Measurements from ENCODE around the gene SNF8.
"Not testable (repeated sequence)": the region's sequence is repeated elsewhere in the genome, so short reads cannot be mapped to it uniquely, and the experiment has no call there.

Gene SNF8, protein sequence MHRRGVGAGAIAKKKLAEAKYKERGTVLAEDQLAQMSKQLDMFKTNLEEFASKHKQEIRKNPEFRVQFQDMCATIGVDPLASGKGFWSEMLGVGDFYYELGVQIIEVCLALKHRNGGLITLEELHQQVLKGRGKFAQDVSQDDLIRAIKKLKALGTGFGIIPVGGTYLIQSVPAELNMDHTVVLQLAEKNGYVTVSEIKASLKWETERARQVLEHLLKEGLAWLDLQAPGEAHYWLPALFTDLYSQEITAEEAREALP

DNA sequence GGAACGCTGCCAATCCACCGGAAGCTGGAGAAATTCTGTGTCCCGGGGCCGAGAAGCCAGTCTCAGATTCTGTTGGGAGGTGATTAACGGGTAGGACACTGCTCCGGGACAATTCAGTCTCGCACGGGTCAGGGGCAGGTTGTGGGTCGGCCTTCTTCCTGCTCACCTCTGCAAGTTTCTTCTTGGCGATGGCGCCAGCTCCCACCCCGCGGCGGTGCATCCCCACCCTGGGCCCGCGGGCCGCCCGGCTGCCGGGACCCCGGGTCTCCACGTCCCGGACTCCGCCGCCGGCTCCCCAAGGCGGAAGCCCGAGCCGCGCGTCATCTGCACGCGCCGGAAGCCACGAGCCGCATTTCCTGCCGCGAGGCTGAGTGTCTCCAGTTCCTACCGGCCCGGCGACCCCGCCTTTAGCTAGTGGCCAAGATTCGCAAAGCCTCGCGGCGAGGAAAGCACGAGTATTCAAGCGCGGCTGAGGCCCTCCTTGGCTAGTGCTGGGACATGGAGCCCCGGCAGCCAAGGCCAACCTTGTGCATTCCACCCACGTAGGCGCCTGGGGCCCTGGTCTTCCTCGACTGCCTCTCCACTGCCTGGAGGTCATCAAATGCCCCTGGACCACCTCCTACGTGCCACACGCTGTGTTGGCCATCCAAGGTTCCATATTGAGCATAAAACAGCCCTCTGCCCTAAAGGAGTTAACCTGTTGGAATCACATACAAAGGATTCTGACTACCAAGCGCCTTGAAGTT lies at the start of gene SNF8:
Gene SNF8 (minus strand): TSS at position 328 of the 746 bp plus-strand sequence. CDS start 108 bp downstream, at position 220.
- peak; percentile 80 for DNase-seq (ENCODE audit: low read depth, low spot score)

DNA sequence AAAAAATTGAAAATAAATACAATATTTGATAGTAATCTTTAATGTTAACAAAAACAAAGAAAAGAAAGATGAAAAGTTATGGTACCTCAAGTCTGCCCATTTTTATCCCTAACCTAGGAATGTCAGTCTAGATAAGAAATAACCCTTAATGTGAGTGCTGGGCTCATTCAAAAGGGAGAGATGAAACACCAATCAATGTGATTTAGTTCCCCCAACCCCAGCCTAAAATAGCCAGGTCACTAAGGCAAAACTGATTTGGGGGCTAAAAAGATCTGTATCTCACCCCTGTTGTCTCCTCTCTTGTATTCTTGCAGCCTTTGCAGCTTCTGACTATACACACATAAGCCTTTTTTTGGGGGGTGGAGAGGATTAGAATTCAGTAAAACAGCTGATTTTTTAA lies 49.3 kb upstream of the SNF8 start:
- no peak for DNase-seq (ENCODE audit: low read depth, low spot score)

GRCh38 chr17:48993305-48993704 lies 48.7 kb upstream of the SNF8 start:
- no peak for DNase-seq (ENCODE audit: low read depth, low spot score)

DNA sequence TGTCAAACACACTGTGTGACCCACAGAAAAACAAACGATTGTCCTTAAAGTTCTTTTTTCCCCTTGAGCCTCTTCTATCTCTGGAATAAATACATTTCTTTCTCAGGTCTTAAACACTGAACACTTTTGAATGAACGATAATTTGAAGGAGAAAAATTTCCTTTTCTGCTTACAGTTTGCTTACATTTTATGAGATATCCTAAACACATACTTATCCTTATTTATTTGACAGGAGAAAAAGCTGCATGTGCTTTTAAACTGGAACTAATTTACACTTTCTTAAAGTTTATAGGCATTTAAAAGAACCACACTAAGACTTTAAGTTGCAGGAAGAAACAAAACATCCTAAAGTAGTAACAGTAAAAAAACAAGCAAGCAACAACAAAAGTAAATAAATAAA lies 47.8 kb upstream of the SNF8 start:
- DNase-seq (ENCODE audit: low read depth, low spot score): no peak

DNA sequence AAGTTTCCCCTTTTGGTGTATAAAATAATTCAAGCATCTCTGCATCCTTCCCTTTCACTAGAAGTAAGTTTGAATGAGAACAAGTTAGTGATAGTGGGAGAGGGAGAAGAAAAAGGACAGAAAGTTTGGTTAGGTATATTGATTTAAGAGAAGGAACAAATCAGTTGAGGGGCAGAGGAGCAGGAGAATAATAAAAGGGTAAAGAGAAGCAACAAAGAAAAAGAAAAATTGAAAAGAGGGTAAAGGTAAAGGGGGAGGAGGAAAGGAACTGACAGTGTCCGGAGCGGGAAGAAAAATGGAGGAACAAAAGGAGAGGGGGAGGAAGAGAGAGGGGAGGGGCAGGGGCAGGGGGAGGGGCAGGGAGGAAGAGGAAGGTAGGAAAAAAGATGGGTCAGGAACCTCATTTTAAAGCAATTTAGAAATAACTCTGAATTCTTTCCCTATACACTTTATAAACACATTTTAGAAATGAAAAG lies 46.3 kb upstream of the SNF8 start:
- no peak for DNase-seq (ENCODE audit: low read depth, low spot score)

- no peak for DNase-seq (ENCODE audit: low read depth, low spot score)
Measured at GRCh38 chr17:48989100-48989499, 44.5 kb upstream of the SNF8 start.

GRCh38 chr17:48985436-48986245 lies 41.0 kb upstream of the SNF8 start:
- no peak for DNase-seq (ENCODE audit: low read depth, low spot score)

DNA sequence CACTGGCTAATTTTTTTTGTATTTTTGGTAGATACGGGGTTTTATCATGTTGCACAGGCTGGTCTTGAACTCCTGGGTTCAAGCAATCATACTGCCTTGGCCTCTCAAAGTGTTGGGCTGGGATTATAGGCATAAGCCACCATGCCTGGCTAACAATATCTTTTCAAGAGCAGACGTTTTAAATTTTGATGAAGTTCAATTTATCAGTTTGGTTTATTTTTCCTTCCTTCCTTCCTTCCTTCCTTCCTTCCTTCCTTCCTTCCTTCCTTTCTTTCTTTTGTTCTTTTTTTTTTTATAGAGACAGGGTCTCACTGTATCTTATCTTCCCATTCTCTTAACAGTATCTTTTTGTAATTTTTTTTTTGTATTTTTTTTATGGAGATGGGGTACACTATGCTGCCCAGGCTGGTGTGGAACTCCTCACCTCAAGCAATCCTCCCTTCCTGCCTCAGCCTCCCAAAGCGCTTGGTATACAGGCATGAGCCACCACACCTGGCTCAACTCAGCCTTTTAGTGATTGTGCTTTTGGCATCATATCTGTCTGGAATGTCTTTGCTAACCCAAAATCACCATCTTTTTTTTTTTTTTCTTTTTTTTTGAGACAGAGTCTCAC lies 37.4 kb upstream of the SNF8 start:
- DNase-seq (ENCODE audit: low read depth, low spot score): no peak

DNA sequence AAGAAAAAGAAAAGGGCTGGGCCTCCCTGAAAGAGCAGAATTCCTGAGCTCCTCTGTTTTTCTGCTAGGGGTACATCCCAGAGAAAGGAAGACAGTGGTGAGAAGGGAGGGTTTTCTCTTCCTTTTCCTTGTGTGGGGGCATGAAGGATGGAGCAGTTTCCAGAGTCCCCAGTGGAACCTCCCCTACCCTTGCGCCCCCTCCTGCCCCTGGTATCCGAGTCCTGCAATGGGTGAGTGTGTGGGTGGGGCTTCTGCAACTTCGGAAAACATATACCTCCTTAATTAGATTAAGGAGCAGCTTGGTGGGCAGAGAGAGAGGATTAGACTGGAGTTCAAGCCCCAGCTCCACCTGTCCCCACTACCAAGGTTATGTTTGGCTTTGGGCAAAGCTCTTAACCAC lies 29.2 kb upstream of the SNF8 start:
- no peak for DNase-seq (ENCODE audit: low read depth, low spot score)

- no peak for DNase-seq (ENCODE audit: low read depth, low spot score)
Measured at GRCh38 chr17:48972749-48973097, 28.1 kb upstream of the SNF8 start.

GRCh38 chr17:48970865-48971687 lies 26.4 kb upstream of the SNF8 start:
- DNase-seq (ENCODE audit: low read depth, low spot score): no peak

DNA sequence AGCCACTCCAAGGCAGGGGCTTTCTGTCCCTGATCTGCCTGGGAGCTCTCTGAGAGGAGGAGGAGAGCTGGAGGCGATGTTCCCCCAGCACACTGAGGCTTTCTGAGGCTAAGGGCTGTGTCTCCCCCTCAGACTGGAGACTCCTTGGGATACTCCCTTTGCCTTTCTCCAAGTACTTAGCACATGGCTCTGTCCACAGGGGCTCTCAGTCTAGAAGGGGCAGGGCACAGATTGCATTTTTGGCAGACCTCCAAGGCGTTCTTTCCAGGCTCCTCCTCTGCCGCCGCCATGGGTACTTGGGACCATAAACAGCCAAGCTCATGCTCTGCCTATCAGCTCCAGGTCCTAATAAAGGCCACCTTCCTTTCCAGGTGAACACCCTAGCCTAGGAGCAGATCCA lies 25.6 kb upstream of the SNF8 start:
- DNase-seq (ENCODE audit: low read depth, low spot score): no peak

DNA sequence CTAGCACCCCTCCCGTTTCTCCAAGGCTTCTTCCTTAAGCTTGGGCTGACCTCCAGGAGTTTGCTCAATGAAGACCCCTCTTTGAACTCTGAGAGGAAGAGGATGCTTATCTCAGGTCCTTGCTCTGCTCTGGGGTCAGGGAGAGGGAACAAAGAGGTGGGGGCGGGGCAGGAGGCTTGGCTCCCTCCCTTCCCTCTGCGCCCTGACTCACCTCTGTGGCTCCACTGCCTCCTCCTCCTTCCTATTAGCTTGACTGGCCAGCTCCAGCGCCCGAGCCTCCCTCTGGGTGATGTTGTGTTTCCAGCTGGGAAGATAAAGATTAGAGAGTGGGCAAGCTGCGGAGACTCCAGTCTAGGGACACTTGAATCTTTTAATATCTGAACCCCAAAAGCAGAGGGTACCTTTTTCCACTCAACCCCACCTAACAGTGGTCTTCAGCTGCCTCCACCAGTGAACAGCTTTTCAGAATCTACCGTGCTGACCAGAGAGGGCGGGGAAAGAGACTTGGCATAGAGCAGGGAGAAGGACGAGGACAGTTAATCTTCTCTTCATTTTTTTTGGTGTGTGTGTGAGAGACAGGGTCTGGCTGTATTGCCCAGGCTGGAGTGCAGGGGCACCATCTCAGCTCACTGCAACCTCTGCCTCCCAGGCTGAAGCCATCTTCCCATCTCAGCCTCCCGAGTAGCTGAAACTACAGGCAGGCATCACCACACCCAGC lies 17.0 kb upstream of the SNF8 start:
- no peak for DNase-seq (ENCODE audit: low read depth, low spot score)

- no peak for DNase-seq (ENCODE audit: low read depth, low spot score)
Measured at GRCh38 chr17:48960834-48961515, 16.3 kb upstream of the SNF8 start.

GRCh38 chr17:48954300-48954755 lies 9.7 kb upstream of the SNF8 start:
- DNase-seq (ENCODE audit: low read depth, low spot score): peak; percentile 59

DNA sequence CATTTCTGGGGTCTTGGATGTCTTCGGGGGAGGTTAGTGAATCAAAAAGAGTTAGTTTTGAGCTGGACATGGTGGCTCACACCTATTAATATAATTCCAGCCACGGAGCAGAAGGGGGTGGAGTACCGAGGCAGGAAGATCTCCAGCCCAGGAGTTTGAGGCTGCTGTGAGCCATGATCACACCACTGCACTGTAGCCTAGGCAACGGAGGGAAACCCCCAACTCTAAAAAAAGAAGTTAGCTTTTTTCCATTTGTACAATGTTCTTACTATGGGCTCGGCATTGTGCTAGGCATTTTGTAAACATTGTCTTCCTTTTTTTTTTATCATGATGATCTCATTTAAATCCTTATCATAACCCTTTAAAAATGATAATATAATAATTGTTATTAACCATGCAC lies 8.3 kb upstream of the SNF8 start:
- no peak for DNase-seq (ENCODE audit: low read depth, low spot score)

DNA sequence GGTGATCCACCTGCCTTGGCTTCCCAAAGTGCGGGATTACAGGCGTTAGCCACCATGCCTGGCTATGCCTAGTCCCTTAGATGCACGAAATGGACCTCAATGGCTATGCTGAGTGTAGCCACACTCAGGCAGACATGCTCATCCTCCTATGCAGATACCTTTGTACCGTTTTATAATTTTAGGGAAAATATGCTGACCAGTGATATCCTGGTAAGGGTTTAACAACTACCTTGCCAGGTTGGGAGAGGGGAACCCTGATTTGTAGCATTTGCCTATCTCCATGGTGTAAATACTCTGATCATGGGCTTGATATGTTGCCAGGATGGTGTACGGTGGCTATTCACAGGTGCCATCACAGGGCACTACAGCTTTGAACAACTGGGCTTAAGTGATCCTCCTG lies 6.9 kb upstream of the SNF8 start:
- DNase-seq (ENCODE audit: low read depth, low spot score): no peak

- not testable (repeated sequence) for DNase-seq (ENCODE audit: low read depth, low spot score)
Measured at GRCh38 chr17:48945261-48945651, 614 bp upstream of the SNF8 start.

- DNase-seq (ENCODE audit: low read depth, low spot score): no peak
Measured at GRCh38 chr17:48933035-48933434, 11.6 kb downstream of the SNF8 start.

DNA sequence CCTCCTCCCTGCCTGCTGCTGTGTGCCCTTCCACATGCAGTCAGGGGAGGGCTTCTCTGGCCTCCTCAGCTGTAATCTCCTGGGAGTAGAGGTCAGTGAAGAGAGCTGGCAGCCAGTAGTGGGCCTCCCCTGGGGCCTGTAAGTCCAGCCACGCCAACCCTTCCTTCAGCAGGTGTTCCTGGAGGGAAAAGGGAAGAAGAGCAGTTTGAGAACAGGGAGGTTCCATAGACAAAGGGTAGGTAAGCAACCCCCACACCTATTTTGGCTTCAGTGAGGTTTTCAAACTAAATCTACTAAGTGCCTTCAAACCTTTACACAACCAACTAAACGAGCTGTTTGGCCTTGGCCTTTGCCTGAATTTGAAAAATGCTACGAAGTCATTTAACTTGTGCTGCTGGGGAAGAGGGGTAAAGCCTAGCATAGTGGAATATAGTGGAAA lies 14.2 kb downstream of the SNF8 start:
- no peak for DNase-seq (ENCODE audit: low read depth, low spot score)

Measured in iPS DF 19.7 (cell line).